ENCODE data around the gene CNDP1.

The CNDP1 gene
- 0 to 2.5 (median 0.02) reads per million in 17 experiments for total RNA-seq

- DNase-seq: no peak
Observed at GRCh38 chr18:74534150-74534969, at the start of gene CNDP1. CNDP1 (plus strand) TSS chr18:74534500; CDS start chr18:74534668, 168 bp downstream.

DNA sequence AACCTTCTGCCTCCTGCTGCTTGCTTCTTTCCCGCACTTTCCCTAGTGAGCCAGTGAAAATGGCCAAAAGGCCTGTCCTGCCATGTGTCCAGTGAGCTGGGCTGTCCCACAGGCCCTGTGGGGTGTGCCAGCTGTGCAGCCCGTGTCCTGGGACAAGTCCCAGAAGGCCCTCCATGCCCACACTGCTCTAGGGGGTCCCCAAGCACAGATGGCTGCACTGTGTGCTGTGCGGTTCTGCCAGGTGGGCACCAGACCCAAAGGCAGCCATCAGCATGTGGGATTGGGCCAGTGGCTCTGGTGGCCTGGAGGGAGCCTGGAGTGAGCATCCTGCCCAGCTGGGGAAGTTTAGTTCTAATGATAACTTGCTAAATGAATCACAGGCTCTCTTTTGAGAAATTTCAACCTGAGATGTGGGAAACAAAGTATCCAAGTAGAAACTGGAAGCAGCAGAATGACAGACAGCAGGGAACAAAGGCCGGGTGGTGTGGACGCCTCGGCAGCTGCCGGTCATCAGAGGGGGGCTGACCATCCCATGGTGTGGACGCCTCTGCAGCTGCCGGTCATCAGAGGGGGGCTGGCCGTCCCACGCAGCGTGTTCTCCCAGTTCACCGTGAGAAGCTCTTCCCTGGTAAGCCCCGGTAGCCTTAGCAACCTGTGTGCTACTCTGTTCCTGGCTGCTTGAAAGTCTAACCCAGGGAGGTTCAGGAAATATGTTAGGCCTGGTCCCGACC is 48.0 kb upstream of the CNDP1 start:
- no peak for DNase-seq

GRCh38 chr18:74488354-74488753 is 45.9 kb upstream of the CNDP1 start:
- no peak for DNase-seq

DNA sequence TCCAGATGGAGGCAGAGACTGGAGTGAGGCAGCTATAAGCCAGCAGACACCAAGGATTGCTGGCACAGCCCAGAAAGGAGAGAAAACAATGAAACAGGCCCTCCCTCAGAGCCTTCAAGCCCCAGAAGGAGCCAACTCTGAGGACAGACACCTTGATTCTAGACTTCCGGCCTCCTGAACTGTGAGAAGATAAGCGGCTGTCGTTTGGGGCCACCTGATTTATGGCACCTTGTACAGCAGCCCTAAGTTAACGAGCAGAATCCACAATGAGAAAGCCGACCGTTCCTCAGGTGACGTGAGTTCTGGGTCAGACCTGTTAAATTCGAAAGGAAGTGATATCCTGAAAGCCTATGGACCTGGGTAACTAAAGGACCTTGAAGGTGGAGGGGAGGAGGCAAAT is 45.4 kb upstream of the CNDP1 start:
- no peak for DNase-seq

DNA sequence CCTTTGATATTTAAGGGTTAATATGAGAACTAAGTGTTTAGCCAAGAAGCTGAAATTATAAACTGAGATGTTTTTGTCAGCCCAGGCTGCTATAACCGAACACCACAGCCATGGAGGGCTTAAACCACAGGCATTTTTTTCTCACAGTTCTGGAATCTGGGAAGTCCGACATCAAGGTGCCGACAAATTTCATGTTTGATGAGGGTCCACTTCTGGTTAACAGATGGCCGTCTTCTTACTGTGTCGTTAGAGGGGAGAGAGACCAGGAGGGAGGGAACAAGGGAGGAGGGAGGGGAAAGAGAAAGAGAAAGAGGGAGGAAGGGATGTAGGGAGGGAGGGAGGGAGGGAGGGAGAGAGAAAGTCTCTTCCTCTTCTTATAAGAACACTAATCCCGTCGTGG is 44.6 kb upstream of the CNDP1 start:
- no peak for DNase-seq

DNA sequence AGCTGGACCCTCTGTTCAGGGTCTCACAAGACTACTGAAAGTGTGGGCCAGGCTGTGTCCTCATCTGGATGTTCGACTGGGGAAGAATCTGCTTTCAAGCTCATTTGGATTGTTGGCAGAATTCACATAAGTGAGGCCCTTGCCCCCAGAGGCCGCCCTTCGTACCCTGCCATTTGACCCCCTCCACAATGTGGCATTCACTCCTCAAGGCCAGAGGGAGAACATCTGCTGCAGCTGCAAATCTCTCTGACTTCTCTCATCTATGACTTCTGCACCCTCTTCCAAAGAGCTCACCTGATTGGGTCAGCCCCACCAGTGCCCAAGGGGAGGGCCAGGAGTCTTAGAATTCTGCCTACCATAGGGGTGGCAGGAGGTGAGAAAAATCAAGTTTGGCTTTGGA is 42.0 kb upstream of the CNDP1 start:
- no peak for DNase-seq

DNA sequence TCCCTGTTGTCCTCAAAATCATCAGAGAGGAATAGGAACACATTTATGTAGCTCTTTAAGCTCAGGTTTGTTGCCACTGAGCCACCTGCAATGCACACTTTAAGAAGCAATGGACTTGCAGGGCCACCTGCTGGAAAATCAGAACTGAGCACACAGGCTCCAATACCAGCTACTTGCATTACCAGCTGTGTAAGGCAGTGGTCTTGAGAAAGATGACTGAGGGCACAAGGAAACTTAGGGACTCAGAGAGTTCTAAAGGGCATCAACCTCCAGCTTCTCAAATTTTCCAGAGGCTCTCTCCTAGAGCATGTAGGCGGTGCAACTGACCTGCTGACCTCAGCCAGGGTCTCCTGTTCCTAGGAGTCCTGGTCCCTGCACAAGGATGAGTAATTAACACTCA is 40.6 kb upstream of the CNDP1 start:
- DNase-seq: peak; percentile 48 to 73 (median 72)

DNA sequence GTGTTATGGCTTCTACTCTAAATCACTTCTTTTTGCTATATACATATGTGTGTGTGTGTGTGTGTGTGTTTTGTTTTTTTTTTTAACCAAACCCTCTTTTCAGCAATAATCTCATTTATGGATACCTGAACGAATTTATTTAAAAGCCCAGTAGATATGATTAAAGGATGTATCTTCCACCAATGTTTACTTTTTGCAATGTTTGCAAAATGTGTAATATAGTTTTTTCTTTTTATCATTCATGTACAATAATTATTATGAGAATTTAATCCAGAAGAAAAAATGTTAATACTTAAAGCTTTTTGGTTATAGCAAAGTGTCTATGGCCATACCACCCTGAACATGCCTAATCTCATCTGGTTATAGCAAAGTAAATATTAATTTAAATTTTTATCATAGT is 39.8 kb upstream of the CNDP1 start:
- DNase-seq: no peak

GRCh38 chr18:74495581-74496507 is 38.5 kb upstream of the CNDP1 start, which contains the start of gene CNDP2:
CNDP2 (plus strand) TSS chr18:74496363; CDS start chr18:74499974, 3,611 bp downstream.
- DNase-seq: peak; percentile 99 to 100 (median 100)

GRCh38 chr18:74496508-74497323 is 37.6 kb upstream of the CNDP1 start:
- peak; percentile 63 to 82 (median 70) for DNase-seq

GRCh38 chr18:74497324-74497676 is 37.0 kb upstream of the CNDP1 start:
- no peak for DNase-seq

DNA sequence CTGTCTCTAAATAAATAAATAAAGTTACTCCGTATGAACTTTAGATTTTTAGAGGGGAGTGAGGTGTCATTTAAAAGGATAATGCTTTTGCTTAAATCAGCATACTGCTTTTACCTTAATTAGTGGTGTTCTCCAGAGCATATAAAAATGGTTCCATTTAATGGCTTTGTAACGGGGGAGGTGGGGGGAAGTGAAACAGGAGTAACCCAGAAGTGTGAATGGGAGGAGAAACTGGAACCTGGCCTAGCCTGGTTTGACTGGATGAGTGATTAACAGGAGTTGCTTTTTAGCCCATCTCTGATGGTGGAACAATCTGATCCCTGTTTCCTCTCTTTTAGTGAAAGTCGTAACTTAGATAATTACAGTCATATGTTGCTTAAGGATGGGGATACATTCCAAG is 36.5 kb upstream of the CNDP1 start:
- peak in 3 of 4 experiments; percentile 33 to 41 (median 38) for DNase-seq

GRCh38 chr18:74498712-74499627 is 35.3 kb upstream of the CNDP1 start:
- peak; percentile 72 to 84 (median 81) for DNase-seq

DNA sequence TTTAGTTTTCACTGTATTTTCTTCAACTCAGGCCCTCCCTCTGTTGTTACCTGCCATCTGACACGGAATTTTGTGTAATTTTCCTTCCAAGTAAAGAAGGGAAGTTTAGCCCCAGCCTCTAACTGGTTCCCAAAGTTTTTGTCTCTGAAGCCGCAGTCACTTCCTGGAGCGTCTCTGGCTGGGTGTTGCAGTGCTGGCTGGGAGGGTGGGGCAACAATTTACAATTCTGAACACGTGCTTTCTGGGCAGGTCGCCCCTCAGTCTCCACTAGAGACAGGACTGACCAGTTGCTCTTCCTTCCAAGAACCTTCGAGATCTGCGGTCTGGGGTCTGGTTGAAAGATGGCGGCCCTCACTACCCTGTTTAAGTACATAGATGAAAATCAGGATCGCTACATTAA is 34.7 kb upstream of the CNDP1 start:
- peak; percentile 74 to 88 (median 85) for DNase-seq

DNA sequence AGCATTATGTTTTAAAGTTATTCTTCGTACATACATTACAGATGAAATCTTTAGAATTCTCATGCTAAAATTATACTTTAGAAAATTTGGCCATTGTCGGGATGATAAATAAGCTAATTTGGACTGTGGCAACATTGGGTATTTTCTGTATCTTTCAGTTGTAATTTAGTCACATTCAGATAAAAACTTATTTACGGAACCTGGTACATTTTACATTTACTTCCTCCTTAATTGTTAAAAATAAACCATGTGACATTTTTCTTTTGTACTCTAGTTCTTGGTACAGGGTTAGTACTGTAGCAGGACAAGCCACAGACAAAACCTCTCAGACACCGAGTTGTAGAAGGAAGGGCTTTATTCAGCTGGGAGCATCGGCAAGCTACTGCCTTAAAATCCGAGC is 33.9 kb upstream of the CNDP1 start:
- peak in 2 of 4 experiments; percentile 67 to 69 for DNase-seq

GRCh38 chr18:74500774-74501173 is 33.5 kb upstream of the CNDP1 start:
- peak in 2 of 4 experiments; percentile 14 to 29 for DNase-seq

DNA sequence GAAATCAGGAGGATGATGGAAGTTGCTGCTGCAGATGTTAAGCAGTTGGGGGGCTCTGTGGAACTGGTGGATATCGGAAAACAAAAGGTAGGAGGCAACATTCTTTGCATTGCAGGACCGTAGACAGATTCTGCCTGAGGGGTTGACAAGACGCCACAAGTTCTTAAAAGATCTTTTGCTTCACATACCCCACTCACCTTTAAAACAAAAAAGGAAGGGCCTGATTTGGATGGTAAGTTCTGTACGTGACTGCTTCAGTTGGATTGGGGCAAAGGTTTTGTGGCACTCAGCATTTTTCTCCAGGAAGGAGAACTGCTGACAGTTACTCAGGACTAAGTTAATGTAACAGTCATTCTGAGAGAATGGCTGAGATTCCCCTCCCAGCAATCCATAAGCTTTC is 32.9 kb upstream of the CNDP1 start:
- DNase-seq: peak; percentile 65 to 83 (median 75)

DNA sequence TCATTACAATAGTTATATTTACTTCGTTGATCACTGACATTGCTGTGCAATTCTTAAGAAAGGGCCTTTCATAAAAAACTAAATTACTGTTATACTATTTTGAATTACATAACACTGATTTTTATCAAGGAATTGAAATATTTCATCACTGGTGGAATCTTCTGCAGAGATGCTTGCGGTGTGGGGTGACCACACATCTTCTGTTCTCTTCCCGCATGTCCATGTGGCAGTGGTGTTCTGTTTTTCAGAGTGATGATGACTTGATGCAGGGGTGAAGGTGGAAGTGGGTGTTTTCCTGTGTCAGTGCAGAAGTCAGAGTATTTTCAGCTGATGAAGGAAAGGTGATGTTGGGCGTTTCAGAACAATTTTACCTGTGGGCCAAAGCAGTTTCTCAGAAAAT is 31.2 kb upstream of the CNDP1 start:
- peak in 2 of 4 experiments; percentile 16 to 22 for DNase-seq

- no peak for DNase-seq
Observed at GRCh38 chr18:74505776-74506175, 28.5 kb upstream of the CNDP1 start.

GRCh38 chr18:74506448-74507084 is 27.7 kb upstream of the CNDP1 start:
- peak in 3 of 4 experiments; percentile 28 to 43 (median 30) for DNase-seq

Data from suppressor macrophage (primary cell).